Urothelium cell line (cell line): Measurements from ENCODE around the gene SERF2.
A peak's percentile ranks its signal among the peaks of the same experiment; 100 is the strongest.
"Not testable (repeated sequence)": the region's sequence is repeated elsewhere in the genome, so short reads cannot be mapped to it uniquely, and the experiment has no call there.

Experiments used
- DNase-seq: peaks from one replicate; pipeline ENCODE4 v3.0.0; 2011; ENCODE audit warnings: low spot score, mixed read lengths
- FAIRE-seq: peaks from 2 replicates; lab custom pipeline; 2011; peaks lifted over from hg19 to GRCh38; lab: Jason Lieb, UNC

Gene SERF2

GRCh38 chr15:43826508-43827341, 34.6 kb downstream of the SERF2 start, which contains the start of gene WDR76:
Gene WDR76, plus strand, starts transcription at chr15:43827002. Its CDS starts 31 bp downstream, at chr15:43827033.
- FAIRE-seq = no peak
- peak; percentile 90 for DNase-seq

GRCh38 chr15:43828061-43828657, 36.0 kb downstream of the SERF2 start:
- DNase-seq = no peak
- no peak for FAIRE-seq

- FAIRE-seq, DNase-seq: not testable (repeated sequence)
Measured at GRCh38 chr15:43829951-43830540, 37.9 kb downstream of the SERF2 start.

DNA sequence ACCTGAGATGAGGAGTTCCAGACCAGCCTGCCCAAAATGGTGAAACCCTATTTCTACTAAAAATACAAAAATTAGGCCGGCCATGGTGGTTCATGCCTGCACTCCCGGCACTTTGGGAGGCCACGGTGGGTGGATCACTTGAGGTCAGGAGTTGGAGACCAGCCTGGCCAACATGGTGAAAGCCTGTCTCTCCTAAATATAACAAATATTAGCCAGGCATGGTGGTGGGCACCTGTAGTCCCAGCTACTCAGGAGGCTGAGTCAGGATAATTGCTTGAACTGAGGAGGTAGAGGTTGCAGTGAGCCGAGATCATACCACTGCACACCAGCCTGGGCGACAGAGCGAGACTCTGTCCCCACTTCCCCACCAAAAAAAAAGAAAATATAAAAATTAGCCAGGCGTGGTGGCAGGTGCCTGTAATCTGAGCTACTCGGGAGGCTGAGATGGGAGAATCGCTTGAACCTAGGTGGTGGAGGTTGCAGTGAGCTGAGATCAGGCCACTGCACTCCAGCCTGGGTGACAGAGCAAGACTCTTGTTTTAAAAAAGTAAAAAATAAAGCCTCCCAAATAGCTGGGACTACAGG, 38.7 kb downstream of the SERF2 start:
- not testable (repeated sequence) for DNase-seq, FAIRE-seq

DNA sequence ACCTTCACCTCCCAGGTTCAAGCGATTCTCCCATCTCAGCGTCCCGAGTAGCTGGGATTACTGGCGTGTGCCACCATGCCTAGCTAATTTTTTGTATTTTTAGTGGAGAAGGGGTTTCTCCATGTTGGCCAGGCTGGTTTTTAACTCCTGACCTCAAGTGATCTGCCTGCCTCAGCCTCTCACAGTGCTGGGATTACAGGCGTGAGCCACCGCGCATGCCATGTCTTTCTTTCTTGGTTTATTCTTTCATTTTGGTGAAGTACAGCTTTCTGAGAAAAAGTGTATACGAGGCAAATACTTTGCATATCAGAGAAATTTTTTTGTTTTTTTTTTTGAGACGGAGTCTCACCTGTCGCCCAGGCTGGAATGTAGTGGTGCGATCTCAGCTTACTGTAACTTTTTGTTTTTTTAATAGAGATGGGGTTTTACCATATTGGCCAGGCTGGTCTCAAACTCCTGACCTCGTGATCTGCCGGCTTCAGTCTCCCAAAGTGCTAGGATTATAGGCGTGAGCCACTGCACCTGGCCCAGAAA, 39.5 kb downstream of the SERF2 start:
- FAIRE-seq = not testable (repeated sequence)

DNA sequence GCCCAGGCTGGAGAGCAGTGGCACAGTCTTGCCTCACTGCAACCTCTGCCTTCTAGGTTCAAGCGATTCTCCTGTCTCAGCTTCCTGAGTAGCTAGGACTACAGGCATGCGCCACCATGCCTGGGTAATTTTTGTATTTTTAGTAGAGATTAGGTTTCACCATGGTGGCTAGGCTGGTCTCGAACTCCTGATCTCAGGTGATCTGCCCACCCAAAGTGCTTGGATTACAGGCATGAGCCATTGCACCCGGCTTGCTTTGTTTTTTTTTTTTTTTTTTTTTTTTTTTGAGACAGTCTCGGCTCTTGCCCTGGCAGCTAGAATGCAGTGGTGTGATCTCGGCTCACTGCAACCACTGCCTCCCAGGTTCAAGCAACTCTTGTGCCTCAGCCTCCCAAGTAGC, 40.4 kb downstream of the SERF2 start:
- not testable (repeated sequence) for FAIRE-seq, DNase-seq

More for the DNA sequence above, 39.5 kb downstream of the SERF2 start:
- not testable (repeated sequence) for DNase-seq

DNA sequence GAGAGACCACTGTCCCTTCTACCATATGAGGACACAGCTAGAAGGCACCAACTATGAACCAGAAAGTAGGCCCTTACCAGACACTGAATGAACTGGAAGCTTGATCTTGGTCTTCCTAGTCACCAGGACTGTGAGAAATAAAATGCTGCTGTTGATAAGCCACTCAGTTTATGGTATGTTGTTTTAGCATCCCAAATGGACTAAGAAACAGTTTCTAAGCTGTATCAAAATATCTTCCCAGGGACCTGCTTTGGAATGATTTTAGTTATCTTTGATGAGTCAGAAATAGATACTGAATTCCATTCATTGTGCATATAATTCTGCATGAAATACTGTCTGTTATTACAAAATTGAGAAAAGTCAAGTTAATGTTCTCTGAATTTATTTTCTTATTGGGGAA, 53.3 kb downstream of the SERF2 start:
- DNase-seq (no peak), FAIRE-seq (no peak)
